PFSK-1 (cell line): ENCODE measurements around the gene CASP9.

Experiments
- FOXP2 ChIP-seq: optimal IDR thresholded peaks from 2 replicates; pipeline ENCODE3; 2011; ENCODE audit warnings: borderline replicate concordance, control low read depth, inconsistent platforms; ENCODE audit not compliant: insufficient read depth; ENCODE audit errors: extremely low read length, extremely low read depth
- POLR2AphosphoS5 ChIP-seq: IDR thresholded peaks from 2 replicates; pipeline ENCODE4 v1.6.1; 2012; ENCODE audit warnings: low read depth, mild to moderate bottlenecking, control low read depth, low read length, moderate library complexity
- SIN3A ChIP-seq: IDR thresholded peaks from 2 replicates; pipeline ENCODE4 v1.6.1; 2012; ENCODE audit warnings: mild to moderate bottlenecking, low read length, moderate library complexity, borderline replicate concordance; ENCODE audit not compliant: insufficient read depth
- TAF1 ChIP-seq: IDR thresholded peaks from 2 replicates; pipeline ENCODE4 v1.6.1; 2012; ENCODE audit warnings: low read length, control low read depth, borderline replicate concordance; ENCODE audit not compliant: insufficient read depth
- TF ChIP-seq, protein P1 (sequence below), 2 experiments: IDR thresholded peaks; 2 replicates each; pipeline versions ENCODE4 v1.6.1 to v1.8.0; 2011 to 2012; ENCODE audit warnings: low read depth in 2 of 2, low read length in 2 of 2, control low read depth in 1 of 2, inconsistent platforms in 1 of 2, mild to moderate bottlenecking in 1 of 2, moderate library complexity in 1 of 2; ENCODE audit not compliant: insufficient read depth in 1 of 2

CASP9 gene

DNA sequence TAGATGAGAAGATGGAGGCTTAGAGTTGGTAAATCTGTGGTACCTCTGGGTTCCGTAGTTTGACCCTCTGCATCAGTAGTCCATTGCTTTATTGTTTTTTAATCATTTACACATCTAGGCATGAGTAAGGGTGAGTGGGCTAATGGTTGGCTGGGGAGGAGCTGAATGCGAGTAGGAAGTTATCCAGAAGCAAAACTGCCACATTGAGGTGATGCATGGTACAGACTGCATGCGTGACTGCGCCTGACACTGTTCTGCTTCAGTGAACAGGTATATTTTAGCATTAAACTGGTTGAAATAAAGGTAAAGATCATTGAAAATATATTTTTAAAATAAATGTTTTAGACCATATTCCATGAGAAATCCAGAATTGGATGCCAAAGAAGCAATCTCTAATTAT is 7.0 kb upstream of the CASP9 start:
- TF ChIP-seq SIN3A, result no peak
- TF ChIP-seq FOXP2, result no peak
- TF ChIP-seq POLR2AphosphoS5, result no peak
- no peak for TF ChIP-seq TAF1
- TF ChIP-seq, protein P1, sequence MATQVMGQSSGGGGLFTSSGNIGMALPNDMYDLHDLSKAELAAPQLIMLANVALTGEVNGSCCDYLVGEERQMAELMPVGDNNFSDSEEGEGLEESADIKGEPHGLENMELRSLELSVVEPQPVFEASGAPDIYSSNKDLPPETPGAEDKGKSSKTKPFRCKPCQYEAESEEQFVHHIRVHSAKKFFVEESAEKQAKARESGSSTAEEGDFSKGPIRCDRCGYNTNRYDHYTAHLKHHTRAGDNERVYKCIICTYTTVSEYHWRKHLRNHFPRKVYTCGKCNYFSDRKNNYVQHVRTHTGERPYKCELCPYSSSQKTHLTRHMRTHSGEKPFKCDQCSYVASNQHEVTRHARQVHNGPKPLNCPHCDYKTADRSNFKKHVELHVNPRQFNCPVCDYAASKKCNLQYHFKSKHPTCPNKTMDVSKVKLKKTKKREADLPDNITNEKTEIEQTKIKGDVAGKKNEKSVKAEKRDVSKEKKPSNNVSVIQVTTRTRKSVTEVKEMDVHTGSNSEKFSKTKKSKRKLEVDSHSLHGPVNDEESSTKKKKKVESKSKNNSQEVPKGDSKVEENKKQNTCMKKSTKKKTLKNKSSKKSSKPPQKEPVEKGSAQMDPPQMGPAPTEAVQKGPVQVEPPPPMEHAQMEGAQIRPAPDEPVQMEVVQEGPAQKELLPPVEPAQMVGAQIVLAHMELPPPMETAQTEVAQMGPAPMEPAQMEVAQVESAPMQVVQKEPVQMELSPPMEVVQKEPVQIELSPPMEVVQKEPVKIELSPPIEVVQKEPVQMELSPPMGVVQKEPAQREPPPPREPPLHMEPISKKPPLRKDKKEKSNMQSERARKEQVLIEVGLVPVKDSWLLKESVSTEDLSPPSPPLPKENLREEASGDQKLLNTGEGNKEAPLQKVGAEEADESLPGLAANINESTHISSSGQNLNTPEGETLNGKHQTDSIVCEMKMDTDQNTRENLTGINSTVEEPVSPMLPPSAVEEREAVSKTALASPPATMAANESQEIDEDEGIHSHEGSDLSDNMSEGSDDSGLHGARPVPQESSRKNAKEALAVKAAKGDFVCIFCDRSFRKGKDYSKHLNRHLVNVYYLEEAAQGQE (IDR thresholded peaks at IDR 0.05; ENCODE audit: insufficient read depth in 1 of 2, low read depth in 2 of 2, low read length in 2 of 2), result no peak

DNA sequence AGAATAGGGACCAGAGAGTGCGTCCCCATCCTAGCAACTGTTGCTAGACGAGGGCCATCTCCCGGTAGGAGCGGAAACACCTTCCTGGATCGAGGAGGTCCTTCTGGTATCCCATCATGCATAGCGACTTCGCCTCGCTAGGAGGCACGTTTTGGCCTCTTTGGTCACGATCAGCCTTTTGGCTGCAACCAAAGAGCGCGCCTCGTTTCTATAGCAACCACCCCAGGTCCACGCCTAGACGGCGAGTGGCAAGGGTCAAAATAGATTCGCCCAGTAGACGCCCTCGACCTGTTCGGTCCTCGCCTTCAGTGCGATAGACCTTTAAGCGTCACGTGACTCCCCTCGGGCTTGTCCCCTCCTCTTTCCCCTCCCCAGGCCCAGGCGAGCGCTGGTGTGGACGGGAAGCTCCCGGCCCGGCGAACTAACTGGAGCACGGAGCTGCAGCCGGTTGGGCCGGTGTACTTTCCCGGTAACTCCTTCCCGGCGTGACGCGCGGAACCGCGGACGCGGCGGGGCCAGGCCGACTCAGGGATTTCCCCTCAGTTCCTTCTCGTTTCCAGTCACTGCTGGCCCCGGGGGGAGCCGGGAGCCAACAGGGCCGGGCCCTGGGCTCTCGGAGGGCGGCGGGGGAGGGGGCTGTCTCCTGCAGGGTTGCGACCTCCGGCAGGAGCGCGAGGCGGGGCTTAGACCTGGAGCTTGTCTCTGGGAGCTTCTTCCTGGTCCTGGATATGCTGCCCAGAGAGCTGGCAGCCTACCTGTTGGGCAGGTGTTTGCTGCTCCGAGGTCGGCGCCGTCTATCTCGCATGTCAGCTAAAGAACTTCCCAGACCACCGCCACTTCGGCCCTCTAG is 2.7 kb upstream of the CASP9 start, which contains the start of gene DNAJC16:
Gene DNAJC16 (plus strand): TSS at position 359 of the 850 bp plus-strand sequence. CDS start 2,258 bp downstream, outside the sequence.
- TF ChIP-seq TAF1 (no peak), FOXP2 (peak; percentile 44), SIN3A (peak; percentile 70; the same call in 1 of the 2 replicates), POLR2AphosphoS5 (peak; percentile 85)
- TF ChIP-seq, protein P1 (IDR thresholded peaks at IDR 0.05; ENCODE audit: insufficient read depth in 1 of 2, low read depth in 2 of 2, low read length in 2 of 2), result 0 out of 4 replicates have a peak, but pooled peaks of 1 of the 2 experiments have one; percentile 32

DNA sequence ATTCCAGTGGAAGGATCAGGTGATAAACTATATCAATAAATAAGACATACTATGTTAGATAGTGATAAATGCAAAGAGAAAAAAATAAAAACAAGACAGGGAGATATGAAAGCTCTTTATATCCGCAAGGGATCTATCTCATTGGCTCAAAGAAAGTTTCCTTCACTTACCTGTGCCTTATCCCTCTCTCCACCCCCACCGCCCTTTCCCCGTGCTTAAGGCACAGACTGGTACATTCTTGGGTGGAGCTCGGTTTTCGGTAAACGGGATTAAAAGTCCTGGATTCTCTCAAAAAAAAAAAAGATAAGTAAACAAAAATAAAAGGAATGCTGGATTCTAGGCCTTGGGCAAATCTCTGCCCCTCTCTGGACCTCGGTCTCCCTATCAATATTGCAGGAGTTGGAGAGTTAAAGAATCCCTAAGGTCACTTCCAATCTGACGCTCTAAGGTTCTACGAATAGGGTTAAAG is 2.0 kb upstream of the CASP9 start:
- no peak for TF ChIP-seq TAF1
- no peak for TF ChIP-seq FOXP2
- TF ChIP-seq SIN3A, result no peak
- no peak for TF ChIP-seq POLR2AphosphoS5
- TF ChIP-seq, protein P1 (IDR thresholded peaks at IDR 0.05; ENCODE audit: insufficient read depth in 1 of 2, low read depth in 2 of 2, low read length in 2 of 2), result no peak

DNA sequence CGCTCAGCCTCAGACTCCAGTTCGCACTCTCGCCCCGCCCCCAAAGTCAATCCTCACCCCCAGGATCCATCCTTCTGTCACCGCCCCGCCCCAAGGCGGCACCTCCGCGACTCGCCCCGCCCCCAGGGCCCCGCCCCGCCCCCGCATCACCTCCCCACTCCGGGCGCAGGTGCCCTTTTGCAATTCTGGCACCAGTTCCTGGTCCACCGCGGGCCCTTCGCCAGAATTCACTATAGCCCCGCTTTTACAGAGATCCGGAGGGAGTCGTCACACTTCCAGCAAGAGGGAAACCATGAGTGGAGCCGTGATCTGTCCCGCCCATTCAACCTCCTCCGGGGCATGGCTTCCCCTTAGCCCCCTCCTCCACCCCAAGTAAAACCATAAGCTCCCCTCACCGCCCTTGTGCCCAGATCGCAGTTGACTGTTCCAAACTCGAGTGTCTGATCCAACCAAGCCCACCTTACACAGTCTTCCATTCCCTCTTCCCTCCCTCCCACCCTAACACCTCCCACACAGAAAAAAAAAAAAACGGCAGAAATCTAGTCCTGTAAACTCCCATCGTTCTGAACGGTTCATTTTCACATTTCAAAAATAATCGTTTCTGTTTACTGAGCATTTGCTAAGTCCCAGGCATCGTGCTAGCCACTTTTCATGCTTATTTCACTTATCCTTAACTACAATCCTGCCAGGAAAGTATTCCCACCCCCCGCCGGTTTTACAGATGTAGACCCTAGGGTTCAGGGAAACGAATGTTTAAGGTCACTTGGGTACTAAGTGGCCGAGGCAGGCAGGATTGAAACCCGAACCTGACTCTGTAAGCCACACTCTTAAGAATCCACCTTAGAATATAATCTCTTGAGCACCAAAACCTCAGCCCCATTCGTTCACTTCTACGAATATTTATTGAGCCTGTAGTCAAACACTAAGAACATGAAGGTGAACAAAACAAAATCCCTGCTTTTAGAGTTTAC is 1.3 kb upstream of the CASP9 start:
- peak; percentile 2 for TF ChIP-seq FOXP2
- TF ChIP-seq, protein P1 (IDR thresholded peaks at IDR 0.05; ENCODE audit: insufficient read depth in 1 of 2, low read depth in 2 of 2, low read length in 2 of 2), result no peak
